Left colon (tissue), 2 donors: ENCODE results near the gene C11orf52. TPM values are rescaled to one million over a fixed set of nuclear protein-coding genes. Genes with fewer than 3 reads are reported as not detected.
"Not testable (repeated sequence)": the region's sequence is repeated elsewhere in the genome, so short reads cannot be mapped to it uniquely, and the experiment has no call there.

Experiments
- ATAC-seq: fragments of 200-7000 bp; cut with Tn5 transposase; one replicate; pipeline ENCODE4 v1.9.1; 2020; ENCODE audit warnings: mild to moderate bottlenecking, moderate library complexity
- DNase-seq, 2 donors: peaks; one replicate each; pipeline ENCODE4 v3.0.0-alpha.2; 2020
- intact Hi-C, 2 donors: fragments of 100-400 bp; cut with DNase I in 1 of 2; cut with micrococcal nuclease in 1 of 2; formaldehyde crosslinking; loops; one replicate each; pipeline versions ENCODE4 v1.11.2 to v1.14.0; 2022; cut with DNase I, micrococcal nuclease
- long read RNA-seq: library from polyadenylated mRNA; unstranded; transcript quantifications from one replicate; pipeline ENCODE4 v2.0.0, GENCODE V29; 2021
- total RNA-seq, 2 donors: library from RNA; stranded (reverse); fragmentation: NEBNext Ultra II Directional; extraction: Animal tissue kit (Norgen Biotek cat#: 25700); gene quantifications; one replicate each; pipeline ENCODE4 v1.2.1, GENCODE V29; 2021
- donor health status: DM: no; HTN: no; CAD: no.
- donor health status: DM: yes; HTN: yes; CAD: no.

The C11orf52 gene
- total RNA-seq: 10 to 100 TPM in 1 of 2 donors, 1 to 10 TPM in 1; 8.5 to 10.1 TPM
- long read RNA-seq, transcript C11orf52-201 (4 exons, 1,141 nt): major isoform, 10 of 12 reads
- long read RNA-seq, partial matches to known transcripts: 0 of 12 reads
- long read RNA-seq, other reads (novel, unspliced or antisense): 2 of 12 reads

- DNase-seq: peak; percentile 72 to 84
- peak; percentile 97 for ATAC-seq
- intact Hi-C loops: no loop called here
Observed at GRCh38 chr11:111918390-111919256, at the start of gene C11orf52. Gene C11orf52 (plus strand): TSS chr11:111918913. CDS start chr11:111918973, 60 bp downstream.

- intact Hi-C loops: no loop called here
Observed at GRCh38 chr11:111870113-111870512, 48.6 kb upstream of the C11orf52 start.

GRCh38 chr11:111870522-111870885, 48.2 kb upstream of the C11orf52 start:
- intact Hi-C loops: no loop called here
- ATAC-seq (peak; percentile 41), DNase-seq (no peak)

More at GRCh38 chr11:111870113-111870512, 48.6 kb upstream of the C11orf52 start:
- no peak for DNase-seq
- ATAC-seq: no peak

- DNase-seq: peak; percentile 84 to 89
- intact Hi-C loops: no loop called here
- peak; percentile 87 for ATAC-seq
Observed at GRCh38 chr11:111870886-111871692, 47.6 kb upstream of the C11orf52 start, which contains the start of gene ALG9. Gene ALG9 (minus strand): TSS chr11:111871581. CDS start chr11:111871482, 99 bp downstream.

GRCh38 chr11:111871693-111872161, 47.0 kb upstream of the C11orf52 start:
- intact Hi-C loops: no loop called here
- ATAC-seq (no peak), DNase-seq (no peak)

GRCh38 chr11:111878385-111878848, 40.3 kb upstream of the C11orf52 start:
- ATAC-seq: peak; percentile 21

GRCh38 chr11:111878849-111879636, 39.7 kb upstream of the C11orf52 start, which contains the start of the genes CFAP68 and FDXACB1:
Gene CFAP68 (plus strand): TSS chr11:111879541. CDS start chr11:111879561, 20 bp downstream.
Gene FDXACB1 (minus strand): TSS chr11:111879165. CDS start chr11:111879132, 33 bp downstream.
- ATAC-seq (peak; percentile 89), DNase-seq (peak; percentile 95 to 98)
- intact Hi-C loops: loop anchor here in 1 of 2 donors (5.0 kb wide), 1 partner anchor 98 kb away; no protein-coding TSS in a partner anchor

More at GRCh38 chr11:111878385-111878848, 40.3 kb upstream of the C11orf52 start:
- intact Hi-C loops: loop anchor here in 1 of 2 donors (5.0 kb wide), 1 partner anchor 99 kb away; no protein-coding TSS in a partner anchor
- no peak for DNase-seq

- intact Hi-C loops: loop anchor here in 1 of 2 donors (5.0 kb wide), 1 partner anchor 98 kb away; no protein-coding TSS in a partner anchor
- DNase-seq (no peak), ATAC-seq (peak; percentile 0)
Observed at GRCh38 chr11:111879637-111879960, 39.1 kb upstream of the C11orf52 start.

GRCh38 chr11:111882202-111882601, 36.5 kb upstream of the C11orf52 start:
- DNase-seq (no peak), ATAC-seq (no peak)
- intact Hi-C loops: no loop called here

- ATAC-seq, DNase-seq, intact Hi-C loops: not testable (repeated sequence)
Observed at GRCh38 chr11:111885053-111885452, 33.7 kb upstream of the C11orf52 start.

GRCh38 chr11:111886032-111886431, 32.7 kb upstream of the C11orf52 start:
- ATAC-seq (no peak), DNase-seq (no peak)
- intact Hi-C loops: no loop called here

GRCh38 chr11:111886844-111887243, 31.9 kb upstream of the C11orf52 start:
- ATAC-seq: no peak
- DNase-seq: no peak
- intact Hi-C loops: no loop called here

GRCh38 chr11:111905411-111905810, 13.3 kb upstream of the C11orf52 start:
- intact Hi-C loops: no loop called here
- no peak for DNase-seq
- ATAC-seq: no peak

GRCh38 chr11:111906680-111907079, 12.0 kb upstream of the C11orf52 start:
- intact Hi-C loops: no loop called here
- ATAC-seq: no peak
- DNase-seq: no peak

GRCh38 chr11:111908639-111909305, 9.9 kb upstream of the C11orf52 start:
- DNase-seq: no peak
- ATAC-seq: no peak
- intact Hi-C loops: no loop called here

- DNase-seq (no peak), ATAC-seq (no peak)
- intact Hi-C loops: no loop called here
Observed at GRCh38 chr11:111909378-111909777, 9.3 kb upstream of the C11orf52 start.
